ENCODE data around the gene CTSG. TPM values are rescaled to one million over a fixed set of nuclear protein-coding genes. Genes with fewer than 3 reads are reported as not detected.

Gene CTSG
- total RNA-seq: 10 to 100 TPM in 1 of 4 donors, 1 to 10 TPM in 1, under 1 TPM in 2; 0.27 to 10.5 (median 1.5) TPM

DNA sequence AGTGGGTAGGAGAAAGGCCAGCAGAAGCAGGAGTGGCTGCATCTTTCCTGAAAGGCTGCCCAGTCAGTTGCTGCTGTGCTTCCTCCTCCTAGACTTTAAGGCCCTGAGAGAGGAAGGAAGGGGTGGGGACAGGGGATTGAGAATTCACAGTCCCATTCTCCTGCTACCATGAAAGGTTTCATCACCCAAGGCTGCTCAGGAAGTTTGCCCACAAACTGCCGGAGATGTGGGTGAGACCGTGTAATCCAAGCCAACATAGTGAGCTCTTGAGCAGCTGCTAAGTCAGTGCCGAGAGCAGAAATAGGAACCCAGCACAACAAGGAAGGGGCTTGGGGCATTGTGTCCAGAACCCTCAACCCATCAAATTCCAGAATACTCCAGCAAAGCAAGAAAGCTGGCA is at the start of gene CTSG:
Gene CTSG (minus strand): TSS at position 69 of the 400 bp plus-strand sequence. CDS start 27 bp downstream, at position 42.
- 64 to 68% methylated on average over 3 of the region's 3 CpGs for WGBS, 2 donors
- TF ChIP-seq, protein P1, sequence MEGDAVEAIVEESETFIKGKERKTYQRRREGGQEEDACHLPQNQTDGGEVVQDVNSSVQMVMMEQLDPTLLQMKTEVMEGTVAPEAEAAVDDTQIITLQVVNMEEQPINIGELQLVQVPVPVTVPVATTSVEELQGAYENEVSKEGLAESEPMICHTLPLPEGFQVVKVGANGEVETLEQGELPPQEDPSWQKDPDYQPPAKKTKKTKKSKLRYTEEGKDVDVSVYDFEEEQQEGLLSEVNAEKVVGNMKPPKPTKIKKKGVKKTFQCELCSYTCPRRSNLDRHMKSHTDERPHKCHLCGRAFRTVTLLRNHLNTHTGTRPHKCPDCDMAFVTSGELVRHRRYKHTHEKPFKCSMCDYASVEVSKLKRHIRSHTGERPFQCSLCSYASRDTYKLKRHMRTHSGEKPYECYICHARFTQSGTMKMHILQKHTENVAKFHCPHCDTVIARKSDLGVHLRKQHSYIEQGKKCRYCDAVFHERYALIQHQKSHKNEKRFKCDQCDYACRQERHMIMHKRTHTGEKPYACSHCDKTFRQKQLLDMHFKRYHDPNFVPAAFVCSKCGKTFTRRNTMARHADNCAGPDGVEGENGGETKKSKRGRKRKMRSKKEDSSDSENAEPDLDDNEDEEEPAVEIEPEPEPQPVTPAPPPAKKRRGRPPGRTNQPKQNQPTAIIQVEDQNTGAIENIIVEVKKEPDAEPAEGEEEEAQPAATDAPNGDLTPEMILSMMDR (IDR thresholded peaks at IDR 0.05): no peak
- TF ChIP-seq POLR2A (IDR thresholded peaks at IDR 0.05): no peak
- no peak within 1 kb of the TSS for H3K4me3 ChIP-seq (ENCODE audit: low read depth, poor library complexity, severe bottlenecking)
- intact Hi-C loops (cut with DNase I; ENCODE audit: low total_unique reads): no loop called here
- no peak for DNase-seq (ENCODE audit: low spot score in 2 of 2)

GRCh38 chr14:24613747-24614146 is 37.7 kb upstream of the CTSG start:
- DNase-seq (ENCODE audit: low spot score in 2 of 2): no peak
- H3K4me3 ChIP-seq (ENCODE audit: low read depth, poor library complexity, severe bottlenecking): no peak overlapping the region
- TF ChIP-seq POLR2A (IDR thresholded peaks at IDR 0.05): no peak
- TF ChIP-seq, protein P1 (IDR thresholded peaks at IDR 0.05): no peak
- WGBS, 2 donors: 39 to 51% methylated on average over 2 of the region's 2 CpGs
- intact Hi-C loops (cut with DNase I; ENCODE audit: low total_unique reads): no loop called here

DNA sequence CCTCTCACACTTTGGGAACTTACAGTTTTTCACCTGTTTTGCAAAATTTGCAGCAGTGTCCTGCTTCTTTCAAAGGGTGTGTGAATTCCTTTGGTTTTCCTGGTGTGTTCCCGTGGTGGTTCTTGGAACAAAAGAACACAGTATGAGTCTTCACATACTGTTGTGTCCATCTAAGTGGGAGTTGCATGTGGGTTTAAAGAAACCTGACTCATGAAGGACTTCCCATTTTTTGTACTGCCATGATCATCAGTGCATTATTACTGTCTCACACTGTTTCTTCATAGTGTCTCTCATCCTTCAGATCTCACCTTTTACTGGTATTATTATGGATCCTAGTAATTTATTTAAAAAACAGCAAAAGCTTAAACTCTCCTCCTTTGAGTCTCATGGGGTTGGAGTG is 37.2 kb upstream of the CTSG start:
- no peak for TF ChIP-seq POLR2A (IDR thresholded peaks at IDR 0.05)
- TF ChIP-seq, protein P1 (IDR thresholded peaks at IDR 0.05): no peak
- intact Hi-C loops (cut with DNase I; ENCODE audit: low total_unique reads): no loop called here
- DNase-seq (ENCODE audit: low spot score in 2 of 2): no peak
- 44 to 50% methylated on average over 1 of the region's 1 CpG for WGBS, 2 donors
- H3K4me3 ChIP-seq (ENCODE audit: low read depth, poor library complexity, severe bottlenecking): no peak overlapping the region

DNA sequence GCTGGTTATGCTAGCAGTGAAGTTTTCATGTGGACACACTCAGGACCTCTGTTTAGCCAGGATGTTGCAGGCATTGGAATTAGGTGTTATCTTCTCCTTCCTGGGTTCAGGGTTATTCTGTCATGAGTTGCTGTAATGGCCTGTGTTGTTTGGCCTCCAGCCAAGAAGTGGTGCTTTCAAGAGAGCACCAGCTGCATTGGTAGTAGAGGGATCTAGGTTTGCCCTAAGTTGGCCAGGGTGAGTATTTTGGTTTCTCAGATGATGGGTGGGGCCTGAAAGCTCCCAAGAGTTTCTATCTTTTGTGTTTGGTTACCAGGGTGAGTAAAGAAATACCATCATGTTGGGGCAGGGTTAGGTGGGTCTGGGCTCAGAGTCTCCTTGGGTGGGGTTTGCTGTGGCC is 36.1 kb upstream of the CTSG start:
- intact Hi-C loops (cut with DNase I; ENCODE audit: low total_unique reads): no loop called here
- TF ChIP-seq, protein P1 (IDR thresholded peaks at IDR 0.05): no peak
- TF ChIP-seq POLR2A (IDR thresholded peaks at IDR 0.05): no peak
- H3K4me3 ChIP-seq (ENCODE audit: low read depth, poor library complexity, severe bottlenecking): no peak overlapping the region
- no peak for DNase-seq (ENCODE audit: low spot score in 2 of 2)

GRCh38 chr14:24609655-24610344 is 33.8 kb upstream of the CTSG start, which contains the start of gene GZMH:
Gene GZMH (minus strand): TSS chr14:24609685. CDS start chr14:24609613, 72 bp downstream.
- intact Hi-C loops (cut with DNase I; ENCODE audit: low total_unique reads): no loop called here
- 82 to 86% methylated on average over 2 of the region's 2 CpGs for WGBS, 2 donors
- no peak for TF ChIP-seq POLR2A (IDR thresholded peaks at IDR 0.05)
- TF ChIP-seq, protein P1 (IDR thresholded peaks at IDR 0.05): no peak
- H3K4me3 ChIP-seq (ENCODE audit: low read depth, poor library complexity, severe bottlenecking): no peak within 1 kb of the TSS
- no peak for DNase-seq (ENCODE audit: low spot score in 2 of 2)

Measured in lower leg skin (tissue), 4 donors.